GM19043 (cell line): Measurements from ENCODE around the gene LGALS7.
"Not testable (repeated sequence)": the region's sequence is repeated elsewhere in the genome, so short reads cannot be mapped to it uniquely, and the experiment has no call there.

Experiments
- ATAC-seq: cut with Tn5 transposase; IDR thresholded peaks from one replicate; pipeline ENCODE4 v1.9.1; 2021; ENCODE audit warnings: low read depth; ENCODE audit not compliant: unreplicated experiment

LGALS7 gene

GRCh38 chr19:38774181-38774950, 1.0 kb upstream of the LGALS7 start:
- ATAC-seq = no peak

GRCh38 chr19:38771569-38771968, 1.7 kb downstream of the LGALS7 start:
- ATAC-seq = not testable (repeated sequence)

- not testable (repeated sequence) for ATAC-seq
These were observed 2.4 kb downstream of the LGALS7 start for GRCh38 chr19:38770949-38771275.

DNA sequence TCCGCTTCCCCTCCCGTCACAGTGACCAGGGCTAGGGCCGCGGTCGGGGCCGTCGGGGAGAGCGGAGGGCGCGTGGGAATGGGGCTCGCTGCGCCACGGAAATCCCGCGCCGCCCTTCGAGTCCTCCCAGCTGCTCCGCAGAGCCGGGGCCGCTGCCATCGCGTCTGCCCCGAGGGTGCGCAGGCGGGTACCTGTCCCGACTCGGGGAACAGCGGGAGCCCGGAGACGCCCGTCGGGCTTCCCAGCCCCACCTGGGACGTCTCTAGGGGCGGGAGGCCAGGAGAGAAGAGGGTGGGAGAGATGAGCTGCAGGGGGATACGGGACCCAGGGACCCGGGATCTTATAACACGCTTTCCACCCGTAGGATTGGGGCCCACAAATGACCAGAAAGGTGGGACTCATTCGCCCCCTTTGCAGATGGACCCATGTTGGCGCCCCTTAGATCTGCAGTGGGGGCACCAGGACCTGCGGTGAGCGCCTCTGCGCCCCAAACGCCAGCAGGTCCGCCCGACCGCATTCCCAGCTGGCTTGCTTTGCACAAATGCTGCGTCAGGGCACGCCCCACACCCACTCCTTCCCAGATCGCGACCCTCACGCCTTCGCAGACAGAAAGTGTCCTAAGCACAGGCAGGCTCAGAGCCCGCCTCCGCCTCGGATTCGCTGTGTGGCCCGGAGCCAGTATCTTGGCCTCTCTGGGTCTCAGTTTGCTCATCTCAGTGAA, 2.9 kb downstream of the LGALS7 start:
- not testable (repeated sequence) for ATAC-seq

DNA sequence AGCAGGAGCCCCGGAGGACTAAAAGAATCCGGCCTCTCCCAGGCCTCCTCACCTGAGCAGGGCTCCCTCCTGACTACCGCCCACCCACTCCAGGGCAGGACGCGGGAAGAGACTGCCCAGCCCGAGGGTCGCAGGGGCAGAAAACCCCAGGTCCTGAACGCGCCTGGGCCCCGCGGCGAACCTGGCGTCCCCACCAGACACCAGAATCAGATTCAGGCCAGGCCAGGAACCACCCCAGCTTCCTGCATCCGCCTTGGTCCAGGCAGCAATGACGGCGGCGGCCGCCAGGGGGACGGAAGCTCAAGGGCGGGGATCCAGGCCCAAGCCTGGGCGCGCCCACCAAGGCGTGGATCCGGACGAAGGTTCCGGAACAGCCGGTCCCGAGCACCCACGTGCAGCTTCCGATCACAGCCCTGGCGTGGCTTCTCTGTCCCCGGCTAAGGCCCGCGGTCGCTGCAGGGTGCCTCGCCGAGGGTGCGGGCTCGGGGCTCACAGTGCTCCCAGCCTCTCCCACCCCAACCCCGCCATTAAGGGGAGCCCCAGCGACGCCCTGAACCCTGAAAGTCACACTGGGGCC, 3.6 kb downstream of the LGALS7 start:
- no peak for ATAC-seq

- ATAC-seq = no peak
These were observed 6.9 kb downstream of the LGALS7 start for GRCh38 chr19:38766276-38767047.

GRCh38 chr19:38765214-38765613, 8.1 kb downstream of the LGALS7 start:
- no peak for ATAC-seq

GRCh38 chr19:38763795-38764220, 9.5 kb downstream of the LGALS7 start:
- ATAC-seq = no peak

- not testable (repeated sequence) for ATAC-seq
These were observed 11.4 kb downstream of the LGALS7 start for GRCh38 chr19:38761884-38762389.

- not testable (repeated sequence) for ATAC-seq
These were observed 12.4 kb downstream of the LGALS7 start for GRCh38 chr19:38760805-38761517.

DNA sequence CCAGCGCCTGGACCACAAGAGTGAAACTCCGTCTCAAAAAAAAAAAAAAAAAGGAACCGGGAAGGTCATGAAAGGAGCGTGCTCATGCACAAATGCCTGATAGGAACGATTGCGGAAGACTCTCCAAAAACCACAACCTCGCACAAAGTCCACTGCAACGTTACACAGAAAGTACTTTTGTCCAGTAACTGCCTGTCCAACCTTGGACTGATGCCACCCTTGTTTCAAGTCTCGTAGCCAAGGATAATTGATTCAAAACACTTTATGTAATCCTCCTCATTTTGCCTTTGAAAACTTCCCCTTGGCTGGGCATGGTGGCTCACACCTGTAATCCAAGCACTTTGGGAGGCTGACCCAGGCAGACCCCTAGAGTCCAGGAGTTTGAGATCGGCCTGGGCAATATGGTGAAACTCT, 13.7 kb downstream of the LGALS7 start:
- no peak for ATAC-seq

GRCh38 chr19:38754196-38754595, 19.1 kb downstream of the LGALS7 start:
- not testable (repeated sequence) for ATAC-seq

GRCh38 chr19:38753783-38754182, 19.5 kb downstream of the LGALS7 start:
- not testable (repeated sequence) for ATAC-seq

DNA sequence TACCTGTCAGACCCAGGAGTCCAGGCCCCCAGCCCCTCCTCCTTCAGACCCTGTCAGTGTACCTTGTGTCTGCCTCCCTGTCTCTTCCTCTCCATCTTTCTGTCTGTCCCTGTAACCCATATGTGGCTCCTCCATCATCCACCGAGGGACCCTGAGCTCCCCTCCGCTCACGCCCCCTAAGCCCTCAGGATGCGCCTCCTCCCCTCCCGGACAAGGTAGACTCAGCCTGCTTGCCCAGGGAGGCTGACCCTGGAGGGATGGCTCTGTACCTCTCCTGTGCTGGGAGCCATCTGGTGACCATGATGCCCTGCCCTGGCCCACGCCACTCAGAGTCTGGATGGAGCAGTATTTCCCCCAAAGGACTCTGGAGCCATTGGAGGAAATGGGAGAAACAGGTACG, 28.0 kb downstream of the LGALS7 start:
- ATAC-seq = no peak

DNA sequence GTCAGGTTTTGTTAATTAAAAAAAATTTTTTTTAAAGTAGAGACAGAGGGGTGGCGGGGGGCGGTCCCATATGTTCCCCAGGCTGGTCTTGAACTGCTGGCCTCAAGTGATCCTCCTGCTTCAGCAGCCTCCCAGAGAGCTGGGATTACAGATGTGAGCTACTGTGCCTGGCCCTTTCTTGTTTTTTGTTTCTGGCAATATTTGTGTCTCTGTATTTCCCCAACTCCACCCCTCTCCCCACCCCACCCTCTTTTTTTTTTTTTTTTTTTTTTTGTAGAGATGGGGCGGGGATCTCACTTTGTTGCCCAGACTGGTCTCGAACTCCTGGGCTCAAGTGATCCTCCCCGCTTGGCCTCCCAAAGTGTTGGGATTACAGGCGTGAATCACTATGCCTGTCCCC, 28.4 kb downstream of the LGALS7 start:
- ATAC-seq = no peak

GRCh38 chr19:38744298-38744681, 29.0 kb downstream of the LGALS7 start, which contains the start of gene CAPN12:
CAPN12 (minus strand) TSS chr19:38744474; CDS start chr19:38744165, 309 bp downstream.
- no peak for ATAC-seq

DNA sequence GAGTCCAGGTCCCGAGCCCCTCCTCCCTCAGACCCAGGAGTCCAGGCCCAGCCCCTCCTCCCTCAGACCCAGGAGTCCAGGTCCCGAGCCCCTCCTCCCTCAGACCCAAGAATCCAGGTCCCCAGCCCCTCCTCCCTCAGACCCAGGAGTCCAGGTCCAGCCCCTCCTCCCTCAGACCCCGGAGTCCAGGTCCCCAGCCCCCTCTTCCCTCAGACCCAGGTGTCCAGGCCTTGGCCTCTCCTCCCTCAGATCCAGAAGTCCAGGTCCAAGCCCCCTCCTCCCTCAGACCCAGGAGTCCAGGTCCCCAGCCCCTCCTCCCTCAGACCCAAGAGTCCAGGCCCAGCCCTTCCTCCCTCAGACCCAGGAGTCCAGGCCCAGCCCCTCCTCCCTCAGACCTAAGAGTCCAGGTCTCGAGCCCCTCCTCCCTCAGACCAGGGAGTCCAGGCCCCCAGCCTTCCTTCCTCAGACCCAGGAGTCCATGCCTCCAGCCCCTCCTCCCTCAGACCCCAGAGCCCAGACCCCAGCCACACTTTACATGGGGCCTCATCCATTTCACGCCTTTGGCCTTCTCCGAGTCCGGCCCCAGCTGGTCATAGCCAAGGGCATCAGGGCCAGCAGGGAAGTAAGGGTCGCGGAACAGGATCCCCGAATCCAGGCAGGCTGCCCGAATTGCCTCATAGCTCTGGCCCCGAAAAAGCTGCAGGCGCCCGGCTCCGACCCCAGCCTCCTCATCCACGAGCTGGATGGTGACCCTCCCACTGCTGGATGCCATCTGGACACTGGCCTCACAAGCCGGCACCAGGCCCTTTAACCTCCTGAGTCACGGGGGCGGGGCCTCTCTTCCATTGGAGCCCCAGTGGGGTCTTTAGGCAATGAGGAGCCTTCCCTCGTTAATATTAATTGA, 29.7 kb downstream of the LGALS7 start:
- ATAC-seq = no peak

DNA sequence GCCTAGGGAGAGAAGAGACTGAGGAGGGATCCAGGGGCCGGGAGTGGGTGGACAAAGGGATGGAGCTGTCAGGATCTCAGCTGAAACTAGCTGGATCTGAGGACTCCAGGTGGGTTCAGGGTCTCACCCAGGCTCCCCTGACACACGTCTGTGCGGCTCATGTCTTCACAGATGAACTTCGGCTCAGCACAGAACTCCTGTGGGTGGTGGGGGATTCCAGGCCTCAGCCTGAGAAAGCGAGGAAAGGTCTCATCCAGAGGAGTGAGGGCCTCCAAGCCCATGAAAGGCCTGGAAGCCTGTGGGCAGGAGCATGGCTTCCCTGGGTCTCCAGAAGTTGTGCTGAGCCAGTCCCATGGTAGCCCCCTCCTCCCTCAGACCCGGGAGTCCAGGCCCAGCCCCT, 30.4 kb downstream of the LGALS7 start:
- no peak for ATAC-seq

GRCh38 chr19:38742296-38742695, 31.0 kb downstream of the LGALS7 start:
- ATAC-seq = no peak
